HepG2 (cell line): ENCODE measurements around the gene FERMT2. TPM values are rescaled to one million over a fixed set of nuclear protein-coding genes. Genes with fewer than 3 reads are reported as not detected.
A peak's percentile ranks its signal among the peaks of the same experiment; 100 is the strongest.

ENCODE experiments used
- BHLHE40 ChIP-seq: IDR thresholded peaks from 2 replicates; pipeline ENCODE4 v1.6.1; 2011; ENCODE audit warnings: low read length, improper control_type of control experiment
- CEBPG ChIP-seq: IDR thresholded peaks from 2 replicates; pipeline ENCODE4 v1.6.1; 2016
- JUND ChIP-seq: sonication (generic); formaldehyde crosslinking; IDR thresholded peaks from 2 replicates; pipeline ENCODE4 v1.8.0; 2022; ENCODE audit warnings: mild to moderate bottlenecking, missing genetic modification reagents
- MEIS1 ChIP-seq: sonication (generic); formaldehyde crosslinking; IDR thresholded peaks from 2 replicates; pipeline ENCODE4 v1.9.0; 2021; ENCODE audit warnings: mild to moderate bottlenecking, missing genetic modification reagents, moderate library complexity, borderline replicate concordance
- NFAT5 ChIP-seq: sonication (generic); formaldehyde crosslinking; IDR thresholded peaks from 2 replicates; pipeline ENCODE4 v1.4.0; 2020; ENCODE audit warnings: missing genetic modification reagents
- PLRG1 ChIP-seq: fragments of 450-650 bp; conservative IDR thresholded peaks from 2 replicates; pipeline ENCODE4 v1.6.1; 2016
- PREB ChIP-seq: sonication (generic); formaldehyde crosslinking; IDR thresholded peaks from 2 replicates; pipeline ENCODE4 v1.4.0; 2020; ENCODE audit warnings: missing genetic modification reagents
- PRPF4 ChIP-seq: fragments of 200-400 bp; formaldehyde crosslinking; IDR thresholded peaks from 2 replicates; pipeline ENCODE4 v1.6.1; 2016; ENCODE audit warnings: low read length, low read depth; ENCODE audit not compliant: poor library complexity, severe bottlenecking
- REXO4 ChIP-seq: sonication (generic); formaldehyde crosslinking; IDR thresholded peaks from 2 replicates; pipeline ENCODE4 v1.8.0; 2022; ENCODE audit warnings: missing genetic modification reagents, mild to moderate bottlenecking, borderline replicate concordance
- SIX4 ChIP-seq: sonication (generic); formaldehyde crosslinking; IDR thresholded peaks from 2 replicates; pipeline ENCODE4 v1.4.0; 2020; ENCODE audit warnings: missing genetic modification reagents
- XBP1 ChIP-seq: sonication (generic); formaldehyde crosslinking; IDR thresholded peaks from 2 replicates; pipeline ENCODE4 v1.5.0; 2020; ENCODE audit warnings: missing genetic modification reagents
- YY1 ChIP-seq: IDR thresholded peaks from 2 replicates; pipeline ENCODE4 v1.6.1; 2011; ENCODE audit warnings: low read length, low read depth, moderate library complexity, mild to moderate bottlenecking; ENCODE audit not compliant: insufficient read depth, insufficient replicate concordance
- ZNF20 ChIP-seq: sonication (generic); formaldehyde crosslinking; IDR thresholded peaks from 2 replicates; pipeline ENCODE4 v1.4.0; 2020; ENCODE audit warnings: mild to moderate bottlenecking, moderate library complexity, missing genetic modification reagents
- ZNF230 ChIP-seq: sonication (generic); formaldehyde crosslinking; IDR thresholded peaks from 2 replicates; pipeline ENCODE4 v1.4.0; 2020; ENCODE audit warnings: mild to moderate bottlenecking, missing genetic modification reagents
- ZNF317 ChIP-seq: sonication (generic); formaldehyde crosslinking; IDR thresholded peaks from 2 replicates; pipeline ENCODE4 v1.5.0; 2020; ENCODE audit warnings: mild to moderate bottlenecking, missing genetic modification reagents
- ZNF616 ChIP-seq: sonication (generic); formaldehyde crosslinking; IDR thresholded peaks from 2 replicates; pipeline ENCODE4 v1.5.0; 2020; ENCODE audit warnings: low read depth, mild to moderate bottlenecking, missing genetic modification reagents
- polyA plus RNA-seq, 8 experiments: library from polyadenylated mRNA; depleted of rRNA in 3 of 8; stranded (reverse) in 7 of 8; unstranded in 1 of 8; fragments of >200 nt; fragmentation: Illumina TruSeq in 4 of 8; extraction: Trizol in 4 of 8; gene quantifications; 2 replicates each; pipeline versions ENCODE4 v1.2.1 to v1.2.3, GENCODE V29; 2011 to 2016; ENCODE audit warnings: low read depth in 4 of 8, missing spikeins in 1 of 8, mixed read lengths in 1 of 8; ENCODE audit not compliant: insufficient read depth in 1 of 8
- total RNA-seq, 5 experiments: library from RNA; depleted of rRNA; stranded (reverse); fragments of >200 nt; fragmentation: Illumina TruSeq; extraction: Trizol; gene quantifications; 2 replicates each; pipeline ENCODE4 v1.2.3, GENCODE V29; 2016; ENCODE audit warnings: low read depth in 1 of 5
- TF ChIP-seq, protein P1 (sequence below): sonication (generic); formaldehyde crosslinking; IDR thresholded peaks from 2 replicates; pipeline ENCODE4 v1.8.0; 2022; ENCODE audit warnings: mild to moderate bottlenecking, missing genetic modification reagents, borderline replicate concordance
- TF ChIP-seq, protein P2 (sequence below): sonication (generic); formaldehyde crosslinking; IDR thresholded peaks from 2 replicates; pipeline ENCODE4 v1.4.0; 2020; ENCODE audit warnings: missing genetic modification reagents

The FERMT2 gene
- total and polyA plus RNA-seq, 2 of the 13 experiments (the other 11 are each of a cell fraction or from before 2014, with no cell fraction given), result 36.2 to 60.4 TPM

GRCh38 chr14:52950898-52951680 is at the start of gene FERMT2 (continued):
- TF ChIP-seq MEIS1 (no peak), PREB (no peak), CEBPG (CRISPR knock-in tag) (no peak), SIX4 (no peak), JUND (CRISPR knock-in tag) (no peak), PRPF4 (no peak), YY1 (peak; percentile 75), ZNF20 (CRISPR knock-in tag) (no peak), XBP1 (CRISPR knock-in tag) (no peak), REXO4 (CRISPR knock-in tag) (no peak), ZNF616 (CRISPR knock-in tag) (no peak), BHLHE40 (no peak), NFAT5 (no peak; the same call in 1 of the 2 replicates), PLRG1 (no peak), ZNF230 (CRISPR knock-in tag) (no peak), ZNF317 (CRISPR knock-in tag) (no peak)
- TF ChIP-seq, protein P1, sequence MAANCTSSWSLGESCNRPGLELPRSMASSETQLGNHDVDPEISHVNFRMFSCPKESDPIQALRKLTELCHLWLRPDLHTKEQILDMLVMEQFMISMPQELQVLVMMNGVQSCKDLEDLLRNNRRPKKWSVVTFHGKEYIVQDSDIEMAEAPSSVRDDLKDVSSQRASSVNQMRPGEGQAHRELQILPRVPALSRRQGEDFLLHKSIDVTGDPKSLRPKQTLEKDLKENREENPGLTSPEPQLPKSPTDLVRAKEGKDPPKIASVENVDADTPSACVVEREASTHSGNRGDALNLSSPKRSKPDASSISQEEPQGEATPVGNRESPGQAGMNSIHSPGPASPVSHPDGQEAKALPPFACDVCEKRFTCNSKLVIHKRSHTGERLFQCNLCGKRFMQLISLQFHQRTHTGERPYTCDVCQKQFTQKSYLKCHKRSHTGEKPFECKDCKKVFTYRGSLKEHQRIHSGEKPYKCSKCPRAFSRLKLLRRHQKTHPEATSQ, result 0 out of 2 replicates have a peak, but pooled peaks have one; percentile 0
- TF ChIP-seq, protein P2, sequence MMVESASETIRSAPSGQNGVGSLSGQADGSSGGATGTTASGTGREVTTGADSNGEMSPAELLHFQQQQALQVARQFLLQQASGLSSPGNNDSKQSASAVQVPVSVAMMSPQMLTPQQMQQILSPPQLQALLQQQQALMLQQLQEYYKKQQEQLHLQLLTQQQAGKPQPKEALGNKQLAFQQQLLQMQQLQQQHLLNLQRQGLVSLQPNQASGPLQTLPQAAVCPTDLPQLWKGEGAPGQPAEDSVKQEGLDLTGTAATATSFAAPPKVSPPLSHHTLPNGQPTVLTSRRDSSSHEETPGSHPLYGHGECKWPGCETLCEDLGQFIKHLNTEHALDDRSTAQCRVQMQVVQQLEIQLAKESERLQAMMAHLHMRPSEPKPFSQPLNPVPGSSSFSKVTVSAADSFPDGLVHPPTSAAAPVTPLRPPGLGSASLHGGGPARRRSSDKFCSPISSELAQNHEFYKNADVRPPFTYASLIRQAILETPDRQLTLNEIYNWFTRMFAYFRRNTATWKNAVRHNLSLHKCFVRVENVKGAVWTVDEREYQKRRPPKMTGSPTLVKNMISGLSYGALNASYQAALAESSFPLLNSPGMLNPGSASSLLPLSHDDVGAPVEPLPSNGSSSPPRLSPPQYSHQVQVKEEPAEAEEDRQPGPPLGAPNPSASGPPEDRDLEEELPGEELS (CRISPR knock-in tag), result no peak
